HT-29 (cell line): ENCODE data around the gene SLC29A2. TPM values are rescaled to one million over a fixed set of nuclear protein-coding genes. Genes with fewer than 3 reads are reported as not detected.
A peak's percentile ranks its signal among the peaks of the same experiment; 100 is the strongest.
"Not testable (repeated sequence)": the region's sequence is repeated elsewhere in the genome, so short reads cannot be mapped to it uniquely, and the experiment has no call there.

Source experiments
- DNase-seq: peaks from one replicate; pipeline ENCODE4 v3.0.0-alpha.2; 2015; ENCODE audit warnings: low spot score
- total RNA-seq: library from RNA; depleted of rRNA; stranded (reverse); fragments of >200 nt; shearing (Covaris generic); gene quantifications from 2 replicates; pipeline ENCODE4 v1.2.3, GENCODE V29; 2014

Gene SLC29A2
- total RNA-seq, 1 experiment from 2014 or later = 44.9 TPM

GRCh38 chr11:66350560-66351235 lies 20.9 kb downstream of the SLC29A2 start:
- DNase-seq = not testable (repeated sequence)

GRCh38 chr11:66349084-66349386 lies 22.5 kb downstream of the SLC29A2 start:
- no peak for DNase-seq

GRCh38 chr11:66347425-66348276 lies 23.9 kb downstream of the SLC29A2 start, which contains the start of gene B4GAT1:
Gene B4GAT1 (minus strand): TSS chr11:66347629. CDS start chr11:66347545, 84 bp downstream.
- peak; percentile 98 for DNase-seq

- DNase-seq = no peak
These were observed 24.8 kb downstream of the SLC29A2 start for GRCh38 chr11:66346476-66347424.

GRCh38 chr11:66345316-66345649 lies 26.3 kb downstream of the SLC29A2 start:
- DNase-seq = no peak

GRCh38 chr11:66344550-66345315 lies 26.8 kb downstream of the SLC29A2 start, which contains the start of gene BRMS1:
Gene BRMS1 (minus strand): TSS chr11:66345104. CDS start chr11:66342234, 2,870 bp downstream.
- peak; percentile 98 for DNase-seq

GRCh38 chr11:66343176-66343575 lies 28.4 kb downstream of the SLC29A2 start:
- no peak for DNase-seq

GRCh38 chr11:66341502-66342126 lies 29.9 kb downstream of the SLC29A2 start:
- no peak for DNase-seq

GRCh38 chr11:66340596-66341501 lies 30.7 kb downstream of the SLC29A2 start:
- no peak for DNase-seq

GRCh38 chr11:66339686-66340483 lies 31.7 kb downstream of the SLC29A2 start:
- no peak for DNase-seq

GRCh38 chr11:66339162-66339675 lies 32.3 kb downstream of the SLC29A2 start:
- DNase-seq = no peak

- DNase-seq = no peak
These were observed 33.0 kb downstream of the SLC29A2 start for GRCh38 chr11:66338276-66339161.

GRCh38 chr11:66337103-66337899 lies 34.3 kb downstream of the SLC29A2 start:
- no peak for DNase-seq

GRCh38 chr11:66336234-66337102 lies 35.1 kb downstream of the SLC29A2 start, which contains the start of gene RIN1:
Gene RIN1 (minus strand): TSS chr11:66336434. CDS start chr11:66336402, 32 bp downstream.
- DNase-seq = peak; percentile 79

GRCh38 chr11:66335531-66336233 lies 35.9 kb downstream of the SLC29A2 start:
- DNase-seq = peak; percentile 46
